Measurements from ENCODE around the gene TEKT5.

GRCh38 chr16:10590342-10590741, 104.4 kb downstream of the TEKT5 start:
- no peak for TF ChIP-seq CTCF (conservative IDR thresholded peaks at IDR 0.05; ENCODE audit: low read length)
- no peak for TF ChIP-seq EZH2phosphoT487 (IDR thresholded peaks at IDR 0.05; ENCODE audit: borderline replicate concordance)
